Fibroblast of the aortic adventitia (primary cell): Measurements from ENCODE around the gene EVC2. TPM values are rescaled to one million over a fixed set of nuclear protein-coding genes. Genes with fewer than 3 reads are reported as not detected.

ENCODE experiments used
- DNase-seq: peaks from one replicate; pipeline ENCODE4 v3.0.0-alpha.2; 2010; ENCODE audit warnings: low read depth
- H3K4me3 ChIP-seq: 2 replicates; pipeline ENCODE4 v1.5.1; 2011; ENCODE audit warnings: low read depth, mild to moderate bottlenecking, control low read depth, low read length, moderate library complexity
- total RNA-seq: library from RNA; depleted of rRNA; stranded (reverse); fragments of >200 nt; gene quantifications from 2 replicates; pipeline ENCODE4 v1.2.3, GENCODE V29; 2012; ENCODE audit warnings: low replicate concordance
- TF ChIP-seq, protein P1 (sequence below): IDR thresholded peaks from 2 replicates; pipeline ENCODE4 v1.5.1; 2011; ENCODE audit warnings: mild to moderate bottlenecking, low read length, control low read depth, inconsistent platforms; ENCODE audit not compliant: insufficient read depth

EVC2 gene
- total RNA-seq, 1 donor = 15.5 TPM

GRCh38 chr4:5563856-5564255 is 144.5 kb downstream of the EVC2 start:
- TF ChIP-seq, protein P1, sequence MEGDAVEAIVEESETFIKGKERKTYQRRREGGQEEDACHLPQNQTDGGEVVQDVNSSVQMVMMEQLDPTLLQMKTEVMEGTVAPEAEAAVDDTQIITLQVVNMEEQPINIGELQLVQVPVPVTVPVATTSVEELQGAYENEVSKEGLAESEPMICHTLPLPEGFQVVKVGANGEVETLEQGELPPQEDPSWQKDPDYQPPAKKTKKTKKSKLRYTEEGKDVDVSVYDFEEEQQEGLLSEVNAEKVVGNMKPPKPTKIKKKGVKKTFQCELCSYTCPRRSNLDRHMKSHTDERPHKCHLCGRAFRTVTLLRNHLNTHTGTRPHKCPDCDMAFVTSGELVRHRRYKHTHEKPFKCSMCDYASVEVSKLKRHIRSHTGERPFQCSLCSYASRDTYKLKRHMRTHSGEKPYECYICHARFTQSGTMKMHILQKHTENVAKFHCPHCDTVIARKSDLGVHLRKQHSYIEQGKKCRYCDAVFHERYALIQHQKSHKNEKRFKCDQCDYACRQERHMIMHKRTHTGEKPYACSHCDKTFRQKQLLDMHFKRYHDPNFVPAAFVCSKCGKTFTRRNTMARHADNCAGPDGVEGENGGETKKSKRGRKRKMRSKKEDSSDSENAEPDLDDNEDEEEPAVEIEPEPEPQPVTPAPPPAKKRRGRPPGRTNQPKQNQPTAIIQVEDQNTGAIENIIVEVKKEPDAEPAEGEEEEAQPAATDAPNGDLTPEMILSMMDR = no peak
- DNase-seq = no peak
- no peak overlapping the region for H3K4me3 ChIP-seq

- H3K4me3 ChIP-seq = no peak overlapping the region
- DNase-seq = no peak
- TF ChIP-seq, protein P1 = no peak
These were observed 145.9 kb downstream of the EVC2 start for GRCh38 chr4:5562476-5562875.

GRCh38 chr4:5561286-5561685 is 147.1 kb downstream of the EVC2 start:
- no peak for DNase-seq

DNA sequence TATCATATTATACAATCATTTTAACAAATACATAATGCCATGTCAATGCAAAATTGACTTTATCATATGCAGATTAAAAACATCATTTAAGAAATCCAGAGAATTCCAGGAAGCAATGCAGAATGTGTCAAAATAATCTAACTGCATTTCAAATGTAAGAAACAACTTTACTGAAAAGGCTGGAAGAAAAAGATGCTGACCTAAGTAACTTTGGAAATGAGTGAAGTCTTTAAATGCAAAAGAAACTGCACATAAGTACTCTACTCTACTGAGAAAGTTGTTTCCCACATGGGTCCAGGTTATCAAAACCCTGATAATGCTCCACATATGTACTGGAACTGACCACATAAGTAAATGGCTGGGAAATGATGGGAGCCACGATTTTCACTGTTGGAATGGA is 149.9 kb downstream of the EVC2 start:
- DNase-seq = no peak
- TF ChIP-seq, protein P1 = no peak
- H3K4me3 ChIP-seq = no peak overlapping the region

More at GRCh38 chr4:5561286-5561685, 147.1 kb downstream of the EVC2 start:
- H3K4me3 ChIP-seq = no peak overlapping the region
- TF ChIP-seq, protein P1 = no peak

DNA sequence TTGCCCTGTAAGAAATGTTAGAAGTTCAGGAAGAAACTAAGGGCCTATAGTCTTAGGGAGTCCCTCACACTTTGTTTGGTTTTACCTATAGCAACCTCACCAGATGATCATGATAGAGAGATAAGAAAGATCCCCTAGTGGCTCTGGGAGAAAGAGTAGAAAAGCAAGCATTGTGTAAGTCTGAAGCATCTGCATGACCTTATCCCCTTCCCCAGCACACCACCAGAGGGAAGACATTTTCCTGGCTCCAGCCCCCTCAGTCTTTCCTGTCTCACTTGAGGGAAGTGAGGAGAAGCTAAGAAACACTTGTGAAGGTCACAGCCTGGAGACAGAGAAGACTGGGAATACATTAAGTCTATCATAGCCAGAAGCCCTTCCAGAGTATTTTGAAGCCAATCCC is 154.0 kb downstream of the EVC2 start:
- TF ChIP-seq, protein P1 = no peak
- DNase-seq = no peak
- no peak overlapping the region for H3K4me3 ChIP-seq

GRCh38 chr4:5553801-5554200 is 154.6 kb downstream of the EVC2 start:
- DNase-seq = no peak
- TF ChIP-seq, protein P1 = no peak
- no peak overlapping the region for H3K4me3 ChIP-seq

- DNase-seq = no peak
- no peak overlapping the region for H3K4me3 ChIP-seq
- TF ChIP-seq, protein P1 = no peak
These were observed 155.9 kb downstream of the EVC2 start for GRCh38 chr4:5552451-5552850.
